Mucosa of descending colon (tissue), 3 donors: ENCODE measurements around the gene ZMAT3. TPM values are rescaled to one million over a fixed set of nuclear protein-coding genes. Genes with fewer than 3 reads are reported as not detected.

ENCODE experiments used
- ATAC-seq: fragments of 200-7000 bp; cut with Tn5 transposase; one replicate; pipeline ENCODE4 v1.9.1; 2020; ENCODE audit warnings: mild to moderate bottlenecking, moderate library complexity
- DNase-seq, 3 donors: peaks; one replicate each; pipeline ENCODE4 v3.0.0-alpha.2; 2020
- H3K36me3 ChIP-seq: fragments of 200-600 bp; one replicate; pipeline ENCODE4 v1.8.0; 2021; ENCODE audit warnings: low read depth, mild to moderate bottlenecking
- H3K4me1 ChIP-seq: fragments of 200-600 bp; one replicate; pipeline ENCODE4 v1.8.0; 2021; ENCODE audit warnings: low read depth, mild to moderate bottlenecking
- H3K4me3 ChIP-seq: fragments of 200-600 bp; one replicate; pipeline ENCODE4 v1.8.0; 2021; ENCODE audit warnings: mild to moderate bottlenecking
- H3K9me3 ChIP-seq: fragments of 200-600 bp; one replicate; pipeline ENCODE4 v1.8.0; 2021; ENCODE audit warnings: mild to moderate bottlenecking
- CTCF ChIP-seq: fragments of 200-600 bp; IDR thresholded peaks from one replicate; pipeline ENCODE4 v1.8.0; 2022; ENCODE audit warnings: antibody characterized with exemption, mild to moderate bottlenecking
- intact Hi-C, 2 donors: fragments of 100-400 bp; cut with DNase I in 1 of 2; cut with micrococcal nuclease in 1 of 2; formaldehyde crosslinking; loops; one replicate each; pipeline versions ENCODE4 v1.11.0 to v1.11.1; 2022; cut with DNase I, micrococcal nuclease
- total RNA-seq, 3 donors: library from RNA; stranded (reverse); fragmentation: NEBNext Ultra II Directional in 2 of 3; extraction: Animal tissue kit (Norgen Biotek cat#: 25700) in 2 of 3; gene quantifications; one replicate each; pipeline versions ENCODE4 v1.2.1 to v1.2.4, GENCODE V29; 2021 to 2023
- donor health status: DM: no; HTN: no; CAD: no; lungs with moderate emphysema.
- donor health status: DM: no; HTN: no; CAD: no.
- donor health status: DM: no; HTN: yes; CAD: no.

The ZMAT3 gene
- total RNA-seq, 3 donors from 2014 or later = 9.3 to 22.2 (median 9.5) TPM

- Histone ChIP-seq H3K4me1 (no peaks in the 10 kb centered on the region), H3K4me3 (no peak overlapping the region), H3K9me3 (no peaks in the 10 kb centered on the region), H3K36me3 (no peaks in the 10 kb centered on the region)
- no peak for ATAC-seq
- no peak for DNase-seq
- no peak for TF ChIP-seq CTCF
- intact Hi-C loops = loop anchor here in 1 of 2 donors (2.0 kb wide), 1 partner anchor 211 kb away; no protein-coding TSS in a partner anchor
These were observed 34.3 kb upstream of the ZMAT3 start for GRCh38 chr3:179105881-179106280.

GRCh38 chr3:179100652-179101051, 29.0 kb upstream of the ZMAT3 start:
- no peaks in the 10 kb centered on the region for H3K36me3 ChIP-seq
- no peak overlapping the region for H3K4me3 ChIP-seq
- no peaks in the 10 kb centered on the region for H3K4me1 ChIP-seq
- H3K9me3 ChIP-seq = no peaks in the 10 kb centered on the region
- intact Hi-C loops = no loop called here
- ATAC-seq = no peak
- no peak for DNase-seq
- no peak for TF ChIP-seq CTCF

GRCh38 chr3:179098388-179099077, 26.9 kb upstream of the ZMAT3 start:
- DNase-seq = no peak
- no peak for ATAC-seq
- TF ChIP-seq CTCF = no peak
- Histone ChIP-seq H3K36me3 (no peaks in the 10 kb centered on the region), H3K4me3 (no peak overlapping the region), H3K9me3 (no peaks in the 10 kb centered on the region), H3K4me1 (no peaks in the 10 kb centered on the region)
- intact Hi-C loops = no loop called here

- DNase-seq (no peak), ATAC-seq (no peak)
- intact Hi-C loops = no loop called here
- TF ChIP-seq CTCF = no peak
- Histone ChIP-seq H3K9me3 (no peaks in the 10 kb centered on the region), H3K4me3 (no peak overlapping the region), H3K36me3 (no peaks in the 10 kb centered on the region), H3K4me1 (no peaks in the 10 kb centered on the region)
These were observed 22.2 kb upstream of the ZMAT3 start for GRCh38 chr3:179093807-179094206.

- Histone ChIP-seq H3K4me3 (no peak overlapping the region), H3K4me1 (no peaks in the 10 kb centered on the region), H3K36me3 (no peaks in the 10 kb centered on the region), H3K9me3 (no peaks in the 10 kb centered on the region)
- TF ChIP-seq CTCF = no peak
- ATAC-seq = no peak
- DNase-seq = no peak
- intact Hi-C loops = no loop called here
These were observed 19.5 kb upstream of the ZMAT3 start for GRCh38 chr3:179091113-179091512.

GRCh38 chr3:179088306-179088705, 16.7 kb upstream of the ZMAT3 start:
- no peak for TF ChIP-seq CTCF
- DNase-seq (no peak), ATAC-seq (no peak)
- no peak overlapping the region for H3K4me3 ChIP-seq
- intact Hi-C loops = no loop called here
- no peaks in the 10 kb centered on the region for H3K4me1 ChIP-seq
- no peaks in the 10 kb centered on the region for H3K36me3 ChIP-seq
- no peaks in the 10 kb centered on the region for H3K9me3 ChIP-seq
